Transverse colon (tissue), 4 donors: ENCODE data around the gene STX8.

Experiments
- CTCF ChIP-seq, 5 experiments: fragments of 200-600 bp in 3 of 5; fragments of 450-650 bp in 2 of 5; sonication (generic) in 3 of 5; IDR thresholded peaks; 1 replicate in 2 of 5; 2 replicates in 3 of 5; pipeline ENCODE4 v1.5.1; 2016 to 2017; ENCODE audit warnings: antibody characterized with exemption in 5 of 5, inconsistent platforms in 3 of 5, mild to moderate bottlenecking in 2 of 5, moderate library complexity in 1 of 5
- EP300 ChIP-seq: sonication (generic); formaldehyde crosslinking; IDR thresholded peaks from one replicate; pipeline ENCODE4 v1.6.1; 2017; ENCODE audit warnings: antibody characterized with exemption, low read depth
- POLR2A ChIP-seq: fragments of 450-650 bp; IDR thresholded peaks from one replicate; pipeline ENCODE4 v1.6.1; 2016; ENCODE audit warnings: antibody characterized with exemption, mild to moderate bottlenecking, moderate library complexity
- POLR2AphosphoS5 ChIP-seq, 3 donors: sonication (generic); formaldehyde crosslinking; IDR thresholded peaks; one replicate each; pipeline ENCODE4 v1.6.1; 2016; ENCODE audit warnings: antibody characterized with exemption in 3 of 3

GRCh38 chr17:9537177-9537776 is 38.3 kb downstream of the STX8 start:
- no peak for TF ChIP-seq CTCF (IDR thresholded peaks at IDR 0.05)
- no peak for TF ChIP-seq POLR2AphosphoS5 (IDR thresholded peaks at IDR 0.05)
- TF ChIP-seq POLR2A, result no peak
- TF ChIP-seq EP300, result no peak
